Osteocyte (in vitro differentiated cells): ENCODE measurements around the gene NCOR2. TPM values are rescaled to one million over a fixed set of nuclear protein-coding genes. Genes with fewer than 3 reads are reported as not detected.

Source experiments
- DNase-seq: peaks from one replicate; pipeline ENCODE4 v3.0.0; 2021; ENCODE audit warnings: mixed read lengths; ENCODE audit not compliant: unreplicated experiment; ENCODE audit errors: extremely low spot score
- H3K27ac Mint-ChIP-seq: one replicate; pipeline ENCODE4 v1.8.0; 2021; ENCODE audit warnings: mild to moderate bottlenecking, mixed read lengths; ENCODE audit not compliant: unreplicated experiment
- H3K27me3 Mint-ChIP-seq: one replicate; pipeline ENCODE4 v1.8.0; 2021; ENCODE audit warnings: mixed read lengths; ENCODE audit not compliant: unreplicated experiment
- H3K36me3 Mint-ChIP-seq: one replicate; pipeline ENCODE4 v1.8.0; 2021; ENCODE audit warnings: mixed read lengths; ENCODE audit not compliant: unreplicated experiment
- H3K4me1 Mint-ChIP-seq: one replicate; pipeline ENCODE4 v1.8.0; 2021; ENCODE audit warnings: mixed read lengths; ENCODE audit not compliant: unreplicated experiment
- H3K4me3 Mint-ChIP-seq: one replicate; pipeline ENCODE4 v1.8.0; 2021; ENCODE audit warnings: mild to moderate bottlenecking, moderate library complexity, mixed read lengths; ENCODE audit not compliant: unreplicated experiment
- H3K9me3 Mint-ChIP-seq: one replicate; pipeline ENCODE4 v1.8.0; 2021; ENCODE audit warnings: mixed read lengths; ENCODE audit not compliant: unreplicated experiment
- long read RNA-seq: library from polyadenylated mRNA; unstranded; transcript quantifications from one replicate; pipeline ENCODE4 v2.0.0, GENCODE V29; 2021
- total RNA-seq: library from RNA; stranded (reverse); gene quantifications from 2 replicates; pipeline ENCODE4 v1.2.1, GENCODE V29; 2021
- TF ChIP-seq, protein P1 (sequence below): fragments of 200-600 bp; sonication (generic); IDR thresholded peaks from 2 replicates; pipeline ENCODE4 v1.5.0; 2021; ENCODE audit warnings: antibody characterized with exemption, mild to moderate bottlenecking, moderate library complexity

NCOR2 gene
- total RNA-seq = 362 and 381 TPM in 2 replicates
- long read RNA-seq, partial matches to known transcripts = 0 of 5 reads
- long read RNA-seq, other reads (novel, unspliced or antisense) = 4 of 5 reads

DNA sequence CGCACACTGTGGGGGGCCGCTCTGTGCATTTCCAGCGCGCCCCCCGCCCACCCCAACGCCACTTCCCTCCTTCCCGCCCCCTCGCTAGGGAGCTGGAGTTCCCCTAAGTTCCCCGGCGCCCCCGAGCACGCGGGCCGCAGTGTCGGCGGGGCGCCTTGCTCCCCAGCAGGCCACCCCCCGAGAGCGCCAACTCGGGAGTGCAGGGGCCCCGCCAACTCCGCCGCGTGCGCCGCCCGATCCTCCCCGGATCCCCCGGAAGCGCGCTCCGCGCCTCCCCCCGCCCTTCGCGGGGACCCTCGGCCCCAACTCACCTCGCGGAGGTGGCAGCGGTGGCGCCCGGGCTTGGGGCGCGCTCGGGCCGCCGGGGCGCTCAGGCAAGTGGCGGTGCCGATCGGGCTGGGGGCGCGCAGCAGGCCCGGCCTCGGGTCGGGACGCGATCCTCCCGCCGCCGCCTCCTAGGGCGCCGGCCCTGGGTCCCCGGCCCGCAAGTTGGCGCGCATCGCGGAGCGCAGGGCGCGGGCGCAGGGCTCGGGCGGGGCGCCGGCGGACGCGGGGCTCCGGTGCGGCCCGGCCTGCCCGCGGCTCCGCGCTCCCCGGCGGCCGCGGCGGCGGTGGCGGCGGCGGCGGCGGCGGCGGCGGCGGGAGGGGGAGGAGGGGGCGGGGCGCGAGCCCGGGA, at the start of gene NCOR2:
TSS of gene NCOR2 (minus strand) at position 616 of the 676 bp plus-strand sequence. CDS start 72,361 bp downstream, outside the sequence.
- no peaks in the 10 kb centered on the region for H3K27me3 Mint-ChIP-seq
- TF ChIP-seq, protein P1, sequence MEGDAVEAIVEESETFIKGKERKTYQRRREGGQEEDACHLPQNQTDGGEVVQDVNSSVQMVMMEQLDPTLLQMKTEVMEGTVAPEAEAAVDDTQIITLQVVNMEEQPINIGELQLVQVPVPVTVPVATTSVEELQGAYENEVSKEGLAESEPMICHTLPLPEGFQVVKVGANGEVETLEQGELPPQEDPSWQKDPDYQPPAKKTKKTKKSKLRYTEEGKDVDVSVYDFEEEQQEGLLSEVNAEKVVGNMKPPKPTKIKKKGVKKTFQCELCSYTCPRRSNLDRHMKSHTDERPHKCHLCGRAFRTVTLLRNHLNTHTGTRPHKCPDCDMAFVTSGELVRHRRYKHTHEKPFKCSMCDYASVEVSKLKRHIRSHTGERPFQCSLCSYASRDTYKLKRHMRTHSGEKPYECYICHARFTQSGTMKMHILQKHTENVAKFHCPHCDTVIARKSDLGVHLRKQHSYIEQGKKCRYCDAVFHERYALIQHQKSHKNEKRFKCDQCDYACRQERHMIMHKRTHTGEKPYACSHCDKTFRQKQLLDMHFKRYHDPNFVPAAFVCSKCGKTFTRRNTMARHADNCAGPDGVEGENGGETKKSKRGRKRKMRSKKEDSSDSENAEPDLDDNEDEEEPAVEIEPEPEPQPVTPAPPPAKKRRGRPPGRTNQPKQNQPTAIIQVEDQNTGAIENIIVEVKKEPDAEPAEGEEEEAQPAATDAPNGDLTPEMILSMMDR = no peak
- peak within 1 kb of the TSS; percentile 95 for H3K27ac Mint-ChIP-seq

DNA sequence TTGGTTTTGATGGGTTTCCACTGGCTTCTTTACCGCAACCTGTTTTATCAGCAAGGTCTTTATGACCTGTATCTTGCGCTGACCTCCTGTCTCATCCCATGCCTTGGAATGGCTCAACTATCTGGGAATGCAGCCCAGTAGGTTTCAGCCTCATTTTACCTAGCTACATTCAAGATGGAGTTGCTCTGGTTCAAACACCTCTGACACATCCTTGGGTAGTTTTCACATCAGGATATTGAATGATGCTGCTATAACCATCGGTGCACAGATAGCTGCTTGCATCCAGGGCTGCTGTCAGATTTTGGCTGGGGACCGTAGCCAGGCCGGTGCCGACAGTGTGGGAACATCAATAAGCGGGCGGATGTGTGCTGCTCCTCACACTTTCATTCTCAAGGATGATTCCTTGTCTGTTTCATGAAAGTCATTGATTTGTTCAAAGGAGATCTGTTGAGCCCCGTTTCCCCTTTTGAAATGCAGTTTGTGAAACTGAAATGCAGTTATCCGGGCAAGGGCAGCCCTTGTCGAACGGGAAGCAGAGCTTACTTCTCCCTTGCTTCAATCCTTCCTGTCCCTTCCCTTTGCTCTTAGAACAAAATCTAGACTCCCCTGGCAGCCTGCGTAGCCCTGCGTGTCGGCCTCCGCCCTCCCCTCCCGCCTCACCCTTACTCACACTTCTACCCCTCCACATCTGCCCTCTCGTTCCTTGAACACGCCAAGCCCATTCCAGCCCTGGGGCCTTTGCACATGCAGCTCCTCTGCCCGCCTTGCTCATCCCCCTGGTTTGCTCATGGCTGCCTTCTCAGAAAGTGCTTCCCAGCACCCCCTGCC, 49.2 kb upstream of the NCOR2 start:
- Mint-ChIP-seq H3K4me3 (no peak overlapping the region), H3K9me3 (no peaks in the 10 kb centered on the region), H3K4me1 (peaks cover 10% of the 10 kb centered on the region), H3K36me3 (peaks cover 2% of the 10 kb centered on the region), H3K27me3 (peaks cover 8% of the 10 kb centered on the region), H3K27ac (no peak overlapping the region)
- no peak for DNase-seq
- TF ChIP-seq, protein P1 = no peak

More for the DNA sequence above, at the start of gene NCOR2:
- Mint-ChIP-seq H3K9me3 (no peaks in the 10 kb centered on the region), H3K4me1 (peaks cover 50% of the 10 kb centered on the region), H3K36me3 (no peaks in the 10 kb centered on the region), H3K4me3 (peak within 1 kb of the TSS; percentile 87)
- no peak for DNase-seq

DNA sequence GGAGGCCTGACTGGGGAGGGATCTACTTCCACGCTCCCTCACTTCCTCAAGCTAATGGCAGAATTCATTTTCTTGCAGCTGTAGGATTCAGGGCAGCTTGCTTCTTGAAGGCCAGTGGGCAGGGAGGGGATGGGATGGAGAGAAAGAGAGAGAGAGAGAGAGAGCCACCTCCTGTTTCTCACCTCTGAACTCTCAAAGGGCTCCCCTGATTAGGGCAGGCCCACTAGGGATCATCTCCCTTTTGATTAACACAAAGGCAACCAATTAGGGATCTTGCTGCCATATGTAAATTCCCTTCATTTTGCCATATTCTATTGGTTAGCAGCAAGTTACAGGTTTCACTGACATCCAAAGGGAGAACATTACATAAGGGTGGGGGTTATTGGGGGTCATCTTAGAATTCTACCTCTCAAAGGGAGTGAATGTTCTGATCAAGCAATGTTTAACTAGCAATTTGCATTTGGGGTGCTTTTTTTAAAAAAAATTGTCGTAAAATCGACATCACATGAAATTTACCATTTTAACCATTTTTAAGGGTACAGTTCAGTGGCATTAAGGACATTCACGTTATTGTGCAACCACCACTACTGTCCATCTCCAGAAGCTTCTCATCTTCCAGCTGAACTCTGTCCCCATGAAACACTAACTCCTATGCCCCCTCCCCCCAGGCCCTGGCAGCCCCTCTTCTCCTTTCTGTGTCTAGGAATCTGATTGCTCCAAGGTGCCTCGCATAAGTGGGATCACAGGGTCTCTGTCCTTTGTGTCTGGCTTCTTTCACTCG, 47.3 kb upstream of the NCOR2 start:
- Mint-ChIP-seq H3K9me3 (no peaks in the 10 kb centered on the region), H3K4me1 (peaks cover 10% of the 10 kb centered on the region), H3K4me3 (no peak overlapping the region), H3K36me3 (peaks cover 2% of the 10 kb centered on the region), H3K27me3 (peaks cover 8% of the 10 kb centered on the region), H3K27ac (no peak overlapping the region)
- TF ChIP-seq, protein P1 = no peak
- DNase-seq = no peak

DNA sequence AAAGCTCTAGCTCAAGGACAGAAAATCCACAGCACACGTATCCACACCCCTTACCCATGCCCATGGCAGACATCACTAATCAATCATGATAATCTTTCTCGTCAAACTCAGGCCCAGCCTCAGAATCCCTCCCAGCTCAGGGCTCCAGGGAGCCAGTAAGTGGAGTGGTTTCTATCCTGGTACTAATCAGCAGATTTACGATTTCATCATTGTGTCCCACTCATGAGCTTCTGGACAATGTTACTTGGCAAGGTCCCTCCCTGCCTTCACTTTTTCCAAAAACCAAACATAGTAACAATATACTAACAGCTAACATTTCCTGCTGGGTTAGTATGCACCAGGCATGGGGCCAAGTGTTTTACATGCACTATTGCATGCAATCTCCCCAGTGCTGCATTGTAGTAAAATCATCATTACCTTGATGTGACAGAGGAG, 45.8 kb upstream of the NCOR2 start:
- Mint-ChIP-seq H3K27me3 (peaks cover 4% of the 10 kb centered on the region), H3K27ac (peak overlapping the region; percentile 52), H3K4me1 (peaks cover 22% of the 10 kb centered on the region), H3K36me3 (peaks cover 2% of the 10 kb centered on the region), H3K4me3 (no peak overlapping the region), H3K9me3 (no peaks in the 10 kb centered on the region)
- DNase-seq = no peak
- TF ChIP-seq, protein P1 = no peak
